Vagina (tissue), 2 donors: Measurements from ENCODE around the gene MRPL20. TPM values are rescaled to one million over a fixed set of nuclear protein-coding genes. Genes with fewer than 3 reads are reported as not detected.
A peak's percentile ranks its signal among the peaks of the same experiment; 100 is the strongest.

Source experiments
- DNase-seq, 2 donors: peaks; one replicate each; pipeline ENCODE4 v3.0.0-alpha.2; 2017; ENCODE audit errors: extremely low spot score in 2 of 2
- H3K27ac ChIP-seq: fragments of 200-600 bp; sonication (generic); one replicate; pipeline ENCODE4 v1.5.1; 2019
- H3K27me3 ChIP-seq: fragments of 200-600 bp; sonication (generic); one replicate; pipeline ENCODE4 v1.5.1; 2019
- H3K36me3 ChIP-seq, 2 donors: fragments of 200-600 bp; sonication (generic); one replicate each; pipeline ENCODE4 v1.5.1; 2017 to 2019
- H3K4me1 ChIP-seq: fragments of 200-600 bp; sonication (generic); one replicate; pipeline ENCODE4 v1.5.1; 2019
- H3K4me3 ChIP-seq, 2 donors: fragments of 200-600 bp; sonication (generic); 1 replicate in 1 of 2; 2 replicates in 1 of 2; pipeline ENCODE4 v1.5.1; 2016 to 2019
- H3K9me3 ChIP-seq: fragments of 200-600 bp; sonication (generic); one replicate; pipeline ENCODE4 v1.5.1; 2019
- POLR2A ChIP-seq, 2 donors: fragments of 450-650 bp; IDR thresholded peaks; one replicate each; pipeline ENCODE4 v1.6.1; 2017; ENCODE audit warnings: antibody characterized with exemption in 2 of 2, mild to moderate bottlenecking in 2 of 2, moderate library complexity in 2 of 2
- POLR2AphosphoS5 ChIP-seq, 2 donors: sonication (generic); formaldehyde crosslinking; IDR thresholded peaks; one replicate each; pipeline ENCODE4 v1.9.0; 2017; ENCODE audit warnings: antibody characterized with exemption in 2 of 2, mild to moderate bottlenecking in 2 of 2, low read depth in 1 of 2; ENCODE audit not compliant: insufficient read depth in 1 of 2
- intact Hi-C: fragments of 100-400 bp; cut with DNase I; formaldehyde crosslinking; loops from one replicate; pipeline ENCODE4 v1.15.1; 2023
- total RNA-seq: library from RNA; depleted of rRNA; stranded (reverse); fragments of >200 nt; gene quantifications from one replicate; pipeline ENCODE4 v1.2.3, GENCODE V29; 2016
- TF ChIP-seq, protein P1 (sequence below), 3 experiments: fragments of 450-650 bp in 2 of 3; fragments of 200-600 bp in 1 of 3; sonication (generic) in 1 of 3; IDR thresholded peaks; one replicate each; pipeline ENCODE4 v1.5.1; 2017 to 2019; ENCODE audit warnings: antibody characterized with exemption in 3 of 3, mild to moderate bottlenecking in 2 of 3, moderate library complexity in 2 of 3

The MRPL20 gene
- total RNA-seq, 1 donor from 2014 or later, result 84.2 TPM

DNA sequence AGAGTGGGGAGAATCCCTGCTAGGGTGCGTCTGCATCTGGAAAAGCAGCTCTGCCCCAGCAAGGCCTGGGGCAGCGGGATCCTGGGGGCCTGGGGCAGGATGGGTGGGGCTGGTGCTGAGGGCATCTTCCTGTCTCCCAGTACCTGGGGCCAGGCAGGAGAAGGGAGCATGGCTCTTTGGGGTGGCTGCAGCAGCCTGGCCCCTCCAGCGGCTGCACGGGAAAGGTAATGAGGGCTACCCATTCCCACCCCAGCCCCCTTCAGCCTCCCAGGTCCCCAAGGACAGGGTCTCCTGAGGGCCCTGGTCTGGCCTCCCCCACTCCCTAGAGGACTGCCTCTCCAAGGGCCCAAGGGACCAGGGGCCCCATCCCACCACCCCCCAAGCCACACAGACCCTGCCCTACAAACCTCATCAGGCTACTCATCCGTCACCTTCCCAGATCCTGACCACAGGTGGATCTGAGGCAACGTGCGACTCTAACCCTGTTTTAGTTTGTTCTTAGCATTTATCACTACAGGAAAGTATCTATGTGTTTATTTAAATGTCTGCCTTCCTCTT lies 14.9 kb upstream of the MRPL20 start:
- H3K4me3 ChIP-seq, result no peak overlapping the region
- intact Hi-C loops, result no loop called here
- DNase-seq, result no peak
- TF ChIP-seq POLR2AphosphoS5 (IDR thresholded peaks at IDR 0.05; ENCODE audit: insufficient read depth in 1 of 2, low read depth in 1 of 2) (no peak), POLR2A (IDR thresholded peaks at IDR 0.05) (no peak)
- TF ChIP-seq, protein P1, sequence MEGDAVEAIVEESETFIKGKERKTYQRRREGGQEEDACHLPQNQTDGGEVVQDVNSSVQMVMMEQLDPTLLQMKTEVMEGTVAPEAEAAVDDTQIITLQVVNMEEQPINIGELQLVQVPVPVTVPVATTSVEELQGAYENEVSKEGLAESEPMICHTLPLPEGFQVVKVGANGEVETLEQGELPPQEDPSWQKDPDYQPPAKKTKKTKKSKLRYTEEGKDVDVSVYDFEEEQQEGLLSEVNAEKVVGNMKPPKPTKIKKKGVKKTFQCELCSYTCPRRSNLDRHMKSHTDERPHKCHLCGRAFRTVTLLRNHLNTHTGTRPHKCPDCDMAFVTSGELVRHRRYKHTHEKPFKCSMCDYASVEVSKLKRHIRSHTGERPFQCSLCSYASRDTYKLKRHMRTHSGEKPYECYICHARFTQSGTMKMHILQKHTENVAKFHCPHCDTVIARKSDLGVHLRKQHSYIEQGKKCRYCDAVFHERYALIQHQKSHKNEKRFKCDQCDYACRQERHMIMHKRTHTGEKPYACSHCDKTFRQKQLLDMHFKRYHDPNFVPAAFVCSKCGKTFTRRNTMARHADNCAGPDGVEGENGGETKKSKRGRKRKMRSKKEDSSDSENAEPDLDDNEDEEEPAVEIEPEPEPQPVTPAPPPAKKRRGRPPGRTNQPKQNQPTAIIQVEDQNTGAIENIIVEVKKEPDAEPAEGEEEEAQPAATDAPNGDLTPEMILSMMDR (IDR thresholded peaks at IDR 0.05), result no peak
- no peaks in the 10 kb centered on the region for H3K27me3 ChIP-seq
- H3K27ac ChIP-seq, result peak overlapping the region; percentile 51
- H3K36me3 ChIP-seq, result no peaks in the 10 kb centered on the region
- H3K4me1 ChIP-seq, result peaks cover 40% of the 10 kb centered on the region
- no peaks in the 10 kb centered on the region for H3K9me3 ChIP-seq

DNA sequence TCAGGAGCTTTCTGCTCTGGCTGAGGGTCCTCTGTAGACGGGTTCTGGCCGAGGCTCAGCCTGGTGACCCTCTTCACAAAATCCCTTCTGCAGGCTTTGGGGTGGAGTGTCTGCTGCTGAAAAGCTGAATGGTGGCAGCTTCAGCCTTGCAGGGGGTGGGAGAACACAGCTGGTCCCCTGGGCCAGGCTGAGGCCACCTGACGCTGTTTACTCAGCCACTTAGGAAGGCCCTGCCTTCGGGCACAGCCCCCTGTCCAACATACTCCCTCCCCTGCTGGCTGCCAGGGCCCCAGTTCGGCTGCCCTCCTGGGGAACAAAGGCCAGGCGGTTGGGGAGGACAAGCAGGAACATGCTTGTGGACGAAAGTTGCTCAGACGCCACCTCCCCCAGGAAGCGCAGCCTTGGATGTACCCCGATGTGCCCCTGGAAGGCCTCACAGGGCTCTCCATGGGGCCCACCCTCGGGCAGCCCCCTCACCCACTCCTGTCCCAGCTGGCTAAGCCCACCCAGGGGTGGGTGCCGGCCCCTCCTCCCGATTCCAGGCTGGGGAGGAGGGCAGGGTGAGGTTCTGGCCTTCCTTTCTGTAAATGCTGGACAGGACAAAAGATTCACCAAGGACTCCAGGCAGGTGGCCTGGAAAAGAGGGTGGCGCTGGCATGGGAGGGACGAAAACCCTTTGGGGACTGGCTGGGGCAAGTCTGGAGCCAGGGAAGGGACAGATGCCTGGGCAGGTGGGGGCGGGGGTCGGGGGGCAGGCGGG lies 14.2 kb upstream of the MRPL20 start, which contains the start of gene ANKRD65:
Gene ANKRD65 (minus strand): TSS at position 130 of the 760 bp plus-strand sequence. CDS start 271 bp downstream, outside the sequence.
- Histone ChIP-seq H3K27me3 (no peaks in the 10 kb centered on the region), H3K4me1 (peaks cover 40% of the 10 kb centered on the region), H3K4me3 (peak within 1 kb of the TSS; percentile 40 to 56), H3K9me3 (no peaks in the 10 kb centered on the region), H3K36me3 (no peaks in the 10 kb centered on the region), H3K27ac (peak within 1 kb of the TSS; percentile 51)
- no peak for TF ChIP-seq POLR2A (IDR thresholded peaks at IDR 0.05)
- TF ChIP-seq POLR2AphosphoS5 (IDR thresholded peaks at IDR 0.05; ENCODE audit: insufficient read depth in 1 of 2, low read depth in 1 of 2), result no peak
- TF ChIP-seq, protein P1 (IDR thresholded peaks at IDR 0.05), result no peak
- intact Hi-C loops, result no loop called here
- no peak for DNase-seq

GRCh38 chr1:1420654-1421141 lies 13.6 kb upstream of the MRPL20 start:
- Histone ChIP-seq H3K27me3 (no peaks in the 10 kb centered on the region), H3K4me3 (peak overlapping the region; percentile 40 to 56), H3K36me3 (no peaks in the 10 kb centered on the region), H3K4me1 (peaks cover 40% of the 10 kb centered on the region), H3K27ac (peak overlapping the region; percentile 51), H3K9me3 (no peaks in the 10 kb centered on the region)
- DNase-seq, result no peak
- intact Hi-C loops, result no loop called here
- TF ChIP-seq POLR2A (IDR thresholded peaks at IDR 0.05) (no peak), POLR2AphosphoS5 (IDR thresholded peaks at IDR 0.05; ENCODE audit: insufficient read depth in 1 of 2, low read depth in 1 of 2) (no peak)
- TF ChIP-seq, protein P1 (IDR thresholded peaks at IDR 0.05), result no peak

GRCh38 chr1:1419813-1420653 lies 12.9 kb upstream of the MRPL20 start:
- Histone ChIP-seq H3K27ac (peak overlapping the region; percentile 70), H3K9me3 (no peaks in the 10 kb centered on the region), H3K27me3 (no peaks in the 10 kb centered on the region), H3K4me1 (peaks cover 40% of the 10 kb centered on the region), H3K4me3 (peak overlapping the region; percentile 40 to 56), H3K36me3 (no peaks in the 10 kb centered on the region)
- TF ChIP-seq POLR2A (IDR thresholded peaks at IDR 0.05), result no peak
- TF ChIP-seq POLR2AphosphoS5 (IDR thresholded peaks at IDR 0.05; ENCODE audit: insufficient read depth in 1 of 2, low read depth in 1 of 2), result no peak
- TF ChIP-seq, protein P1 (IDR thresholded peaks at IDR 0.05), result no peak
- DNase-seq, result no peak
- intact Hi-C loops, result no loop called here
